Neural cell (in vitro differentiated cells): ENCODE data around the gene PTPRN2. TPM values are rescaled to one million over a fixed set of nuclear protein-coding genes. Genes with fewer than 3 reads are reported as not detected.

ENCODE experiments used
- H2AFZ ChIP-seq: fragments of 200-600, 300-800 bp; sonication (generic), shearing (Covaris generic); 2 replicates; pipeline ENCODE4 v1.6.0; 2014; ENCODE audit warnings: low read depth, mild to moderate bottlenecking, antibody characterized with exemption, low read length, moderate library complexity
- H3F3A ChIP-seq: fragments of 200-600 bp; shearing (Covaris generic); 2 replicates; pipeline ENCODE4 v1.6.1; 2016; ENCODE audit warnings: mild to moderate bottlenecking, moderate library complexity, mixed read lengths, antibody characterized with exemption, low read length; ENCODE audit not compliant: insufficient read depth, poor library complexity, severe bottlenecking
- H3K27ac ChIP-seq: fragments of 200-600, 300-800 bp; sonication (generic), shearing (Covaris generic); 2 replicates; pipeline ENCODE4 v1.5.1; 2014; ENCODE audit warnings: mild to moderate bottlenecking, low read length, moderate library complexity
- H3K27me3 ChIP-seq: fragments of 300-800, 200-600 bp; sonication (generic), shearing (Covaris generic); 2 replicates; pipeline ENCODE4 v1.6.0; 2014; ENCODE audit warnings: mild to moderate bottlenecking, low read depth, low read length, moderate library complexity; ENCODE audit not compliant: insufficient read depth
- H3K36me3 ChIP-seq: fragments of 300-800, 200-600 bp; sonication (generic), shearing (Covaris generic); 2 replicates; pipeline ENCODE4 v1.5.1; 2014; ENCODE audit warnings: mild to moderate bottlenecking, antibody characterized with exemption, low read length, moderate library complexity; ENCODE audit not compliant: insufficient read depth
- H3K4me2 ChIP-seq: fragments of 300-800, 200-600 bp; sonication (generic), shearing (Covaris generic); 2 replicates; pipeline ENCODE4 v1.6.0; 2014; ENCODE audit warnings: mild to moderate bottlenecking, low read length
- H3K4me3 ChIP-seq: fragments of 300-800, 200-600 bp; sonication (generic), shearing (Covaris generic); 2 replicates; pipeline ENCODE4 v1.5.1; 2014; ENCODE audit warnings: mild to moderate bottlenecking, low read length, moderate library complexity
- H3K79me2 ChIP-seq: fragments of 200-600 bp; shearing (Covaris generic); replicated peaks from 2 replicates; pipeline ENCODE4 v1.6.0; 2014; ENCODE audit warnings: mild to moderate bottlenecking, low read length, moderate library complexity; ENCODE audit not compliant: insufficient read depth
- H3K9ac ChIP-seq: fragments of 300-800, 200-600 bp; sonication (generic), shearing (Covaris generic); 2 replicates; pipeline ENCODE4 v1.6.1; 2016; ENCODE audit warnings: mild to moderate bottlenecking, low read length, mixed read lengths
- H3K9me2 ChIP-seq: fragments of 200-600 bp; shearing (Covaris generic); 2 replicates; pipeline ENCODE4 v1.6.1; 2016; ENCODE audit warnings: mild to moderate bottlenecking, low read length, mixed read lengths; ENCODE audit not compliant: insufficient read depth
- H3K9me3 ChIP-seq: fragments of 200-600, 300-800 bp; sonication (generic), shearing (Covaris generic); 2 replicates; pipeline ENCODE4 v1.6.1; 2016; ENCODE audit warnings: mild to moderate bottlenecking, mixed run types, low read length, moderate library complexity, mixed read lengths
- H4K20me1 ChIP-seq: fragments of 200-600 bp; shearing (Covaris generic); 2 replicates; pipeline ENCODE4 v1.6.1; 2016; ENCODE audit warnings: mild to moderate bottlenecking, mixed run types; ENCODE audit not compliant: insufficient read depth
- CTCF ChIP-seq: fragments of 450-650 bp; IDR thresholded peaks from 2 replicates; pipeline ENCODE4 v1.5.1; 2014; ENCODE audit warnings: antibody characterized with exemption, mild to moderate bottlenecking, moderate library complexity; ENCODE audit not compliant: poor library complexity, severe bottlenecking
- EP300 ChIP-seq: fragments of 450-650 bp; conservative IDR thresholded peaks from 2 replicates; pipeline ENCODE4 v1.6.1; 2014; ENCODE audit warnings: antibody characterized with exemption, mild to moderate bottlenecking, moderate library complexity; ENCODE audit not compliant: poor library complexity, severe bottlenecking
- EZH2 ChIP-seq: fragments of 200-600, 300-800 bp; shearing (Covaris generic), sonication (generic); IDR thresholded peaks from 2 replicates; pipeline ENCODE4 v1.6.1; 2014; ENCODE audit warnings: antibody characterized with exemption, low read length, borderline replicate concordance, mild to moderate bottlenecking; ENCODE audit not compliant: insufficient read depth, poor library complexity, severe bottlenecking
- MXI1 ChIP-seq: fragments of 450-650 bp; conservative IDR thresholded peaks from 2 replicates; pipeline ENCODE4 v1.6.1; 2014; ENCODE audit warnings: antibody characterized with exemption, mild to moderate bottlenecking; ENCODE audit not compliant: poor library complexity, severe bottlenecking
- POLR2AphosphoS5 ChIP-seq: IDR thresholded peaks from 2 replicates; pipeline ENCODE4 v1.6.1; 2012
- RAD21 ChIP-seq: fragments of 450-650 bp; conservative IDR thresholded peaks from 2 replicates; pipeline ENCODE4 v1.6.1; 2014; ENCODE audit warnings: antibody characterized with exemption, mild to moderate bottlenecking, moderate library complexity
- SMC3 ChIP-seq: fragments of 450-650 bp; conservative IDR thresholded peaks from 2 replicates; pipeline ENCODE4 v1.6.1; 2014; ENCODE audit warnings: antibody characterized with exemption, mild to moderate bottlenecking, moderate library complexity; ENCODE audit not compliant: poor library complexity
- TAF1 ChIP-seq: IDR thresholded peaks from 2 replicates; pipeline ENCODE4 v1.6.1; 2012; ENCODE audit warnings: low read depth
- polyA plus RNA-seq: library from polyadenylated mRNA; depleted of rRNA; stranded (reverse); fragments of >200 nt; gene quantifications from 2 replicates; pipeline ENCODE4 v1.2.3, GENCODE V29; 2014
- TF ChIP-seq, protein P1 (sequence below): IDR thresholded peaks from 2 replicates; pipeline ENCODE4 v1.6.1; 2012; ENCODE audit warnings: borderline replicate concordance

The PTPRN2 gene
- polyA plus RNA-seq, 1 donor from 2014 or later = 31.0 TPM

DNA sequence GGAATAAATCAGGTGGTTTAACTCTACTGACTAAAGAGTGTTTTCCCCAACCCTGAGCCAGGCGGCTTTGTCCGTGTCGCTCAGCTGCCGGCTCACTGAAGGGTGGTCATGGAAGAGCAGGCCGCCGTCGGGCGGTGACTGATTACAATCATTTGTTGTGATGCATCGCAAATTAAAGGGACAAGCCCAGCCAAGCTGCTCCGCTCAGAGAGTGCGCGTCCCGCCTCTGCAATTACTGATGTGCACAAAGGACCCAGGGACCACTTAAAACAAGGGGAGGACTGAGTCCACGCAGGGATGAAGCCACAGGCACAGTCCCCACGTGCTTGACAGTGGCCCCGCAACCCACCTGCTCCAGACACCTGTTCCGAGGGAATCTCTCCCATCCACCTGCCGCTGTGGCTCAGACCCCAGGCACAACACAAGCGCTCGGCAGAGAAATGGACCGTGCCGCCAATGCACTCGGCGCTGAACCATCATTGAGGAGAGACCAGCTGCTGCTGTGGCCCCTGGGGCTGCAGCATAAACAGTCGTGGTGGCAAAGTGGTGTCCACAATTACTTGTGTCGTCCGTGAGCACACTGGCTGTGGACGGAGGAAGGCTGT is 526.5 kb downstream of the PTPRN2 start:
- no peaks in the 10 kb centered on the region for H3K27me3 ChIP-seq
- H3K9ac ChIP-seq = no peak overlapping the region
- H3K79me2 ChIP-seq = no peaks in the 10 kb centered on the region
- no peak overlapping the region for H3K4me3 ChIP-seq
- no peaks in the 10 kb centered on the region for H3K9me2 ChIP-seq
- no peaks in the 10 kb centered on the region for H4K20me1 ChIP-seq
- no peak overlapping the region for H3K4me2 ChIP-seq
- no peaks in the 10 kb centered on the region for H3F3A ChIP-seq
- TF ChIP-seq CTCF (no peak), POLR2AphosphoS5 (no peak), SMC3 (no peak), TAF1 (no peak), EP300 (no peak)
- TF ChIP-seq, protein P1, sequence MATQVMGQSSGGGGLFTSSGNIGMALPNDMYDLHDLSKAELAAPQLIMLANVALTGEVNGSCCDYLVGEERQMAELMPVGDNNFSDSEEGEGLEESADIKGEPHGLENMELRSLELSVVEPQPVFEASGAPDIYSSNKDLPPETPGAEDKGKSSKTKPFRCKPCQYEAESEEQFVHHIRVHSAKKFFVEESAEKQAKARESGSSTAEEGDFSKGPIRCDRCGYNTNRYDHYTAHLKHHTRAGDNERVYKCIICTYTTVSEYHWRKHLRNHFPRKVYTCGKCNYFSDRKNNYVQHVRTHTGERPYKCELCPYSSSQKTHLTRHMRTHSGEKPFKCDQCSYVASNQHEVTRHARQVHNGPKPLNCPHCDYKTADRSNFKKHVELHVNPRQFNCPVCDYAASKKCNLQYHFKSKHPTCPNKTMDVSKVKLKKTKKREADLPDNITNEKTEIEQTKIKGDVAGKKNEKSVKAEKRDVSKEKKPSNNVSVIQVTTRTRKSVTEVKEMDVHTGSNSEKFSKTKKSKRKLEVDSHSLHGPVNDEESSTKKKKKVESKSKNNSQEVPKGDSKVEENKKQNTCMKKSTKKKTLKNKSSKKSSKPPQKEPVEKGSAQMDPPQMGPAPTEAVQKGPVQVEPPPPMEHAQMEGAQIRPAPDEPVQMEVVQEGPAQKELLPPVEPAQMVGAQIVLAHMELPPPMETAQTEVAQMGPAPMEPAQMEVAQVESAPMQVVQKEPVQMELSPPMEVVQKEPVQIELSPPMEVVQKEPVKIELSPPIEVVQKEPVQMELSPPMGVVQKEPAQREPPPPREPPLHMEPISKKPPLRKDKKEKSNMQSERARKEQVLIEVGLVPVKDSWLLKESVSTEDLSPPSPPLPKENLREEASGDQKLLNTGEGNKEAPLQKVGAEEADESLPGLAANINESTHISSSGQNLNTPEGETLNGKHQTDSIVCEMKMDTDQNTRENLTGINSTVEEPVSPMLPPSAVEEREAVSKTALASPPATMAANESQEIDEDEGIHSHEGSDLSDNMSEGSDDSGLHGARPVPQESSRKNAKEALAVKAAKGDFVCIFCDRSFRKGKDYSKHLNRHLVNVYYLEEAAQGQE = no peak
- no peak overlapping the region for H2AFZ ChIP-seq
- H3K36me3 ChIP-seq = no peaks in the 10 kb centered on the region
- H3K9me3 ChIP-seq = no peaks in the 10 kb centered on the region
- no peak overlapping the region for H3K27ac ChIP-seq

DNA sequence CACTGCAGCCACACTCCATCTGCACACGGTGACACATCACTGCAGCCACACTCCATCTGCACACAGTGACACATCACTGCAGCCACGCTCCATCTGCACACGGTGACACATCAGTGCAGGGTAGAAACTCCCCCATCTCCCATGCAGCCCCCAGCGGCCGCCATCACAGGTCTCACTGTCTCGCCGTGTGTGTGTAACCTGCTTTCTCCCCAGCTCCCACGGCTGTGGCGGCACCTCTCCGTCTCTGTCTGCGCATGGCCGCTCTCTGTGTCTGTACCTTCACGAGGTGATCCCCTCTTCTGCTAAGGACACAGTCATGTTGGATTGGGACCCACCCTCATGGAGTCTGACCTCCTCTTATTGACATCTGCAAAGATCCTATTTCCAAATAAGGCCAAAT is 527.4 kb downstream of the PTPRN2 start:
- Histone ChIP-seq H3K9me3 (no peaks in the 10 kb centered on the region), H3K27me3 (no peaks in the 10 kb centered on the region), H3K4me2 (no peak overlapping the region), H3F3A (no peaks in the 10 kb centered on the region), H3K36me3 (no peaks in the 10 kb centered on the region), H3K79me2 (no peaks in the 10 kb centered on the region), H3K9ac (no peak overlapping the region), H2AFZ (no peak overlapping the region), H4K20me1 (no peaks in the 10 kb centered on the region), H3K27ac (no peak overlapping the region), H3K9me2 (no peaks in the 10 kb centered on the region), H3K4me3 (no peak overlapping the region)
- no peak for TF ChIP-seq EP300
- no peak for TF ChIP-seq SMC3
- TF ChIP-seq, protein P1 = no peak
- TF ChIP-seq MXI1 = no peak
- TF ChIP-seq POLR2AphosphoS5 = no peak
- no peak for TF ChIP-seq EZH2
- TF ChIP-seq RAD21 = no peak
- TF ChIP-seq TAF1 = no peak
- TF ChIP-seq CTCF = no peak
